GM21528 (cell line): ENCODE data around the gene SHB.

Experiments
- ATAC-seq: cut with Tn5 transposase; IDR thresholded peaks from one replicate; pipeline ENCODE4 v1.9.1; 2021; ENCODE audit warnings: mild to moderate bottlenecking, moderate library complexity; ENCODE audit not compliant: unreplicated experiment, low FRiP score

Gene SHB

GRCh38 chr9:37942621-37943344 lies 126.2 kb downstream of the SHB start:
- ATAC-seq: no peak

- ATAC-seq: no peak
Measured at GRCh38 chr9:37941253-37941652, 127.8 kb downstream of the SHB start.

- no peak for ATAC-seq
Measured at GRCh38 chr9:37939575-37940095, 129.4 kb downstream of the SHB start.

- no peak for ATAC-seq
Measured at GRCh38 chr9:37938121-37938891, 130.7 kb downstream of the SHB start.

- no peak for ATAC-seq
Measured at GRCh38 chr9:37937366-37937765, 131.7 kb downstream of the SHB start.

GRCh38 chr9:37936965-37937364 lies 132.1 kb downstream of the SHB start:
- ATAC-seq: no peak

- ATAC-seq: no peak
Measured at GRCh38 chr9:37936376-37936775, 132.7 kb downstream of the SHB start.

- no peak for ATAC-seq
Measured at GRCh38 chr9:37935096-37935495, 133.9 kb downstream of the SHB start.

GRCh38 chr9:37931592-37931991 lies 137.4 kb downstream of the SHB start:
- ATAC-seq: no peak

GRCh38 chr9:37929441-37929895 lies 139.6 kb downstream of the SHB start:
- no peak for ATAC-seq

- no peak for ATAC-seq
Measured at GRCh38 chr9:37928552-37929430, 140.2 kb downstream of the SHB start.

GRCh38 chr9:37927601-37928551 lies 141.2 kb downstream of the SHB start:
- no peak for ATAC-seq

- ATAC-seq: no peak
Measured at GRCh38 chr9:37927132-37927531, 141.9 kb downstream of the SHB start.

GRCh38 chr9:37926737-37927118 lies 142.3 kb downstream of the SHB start:
- no peak for ATAC-seq

GRCh38 chr9:37925786-37926736 lies 143.0 kb downstream of the SHB start:
- no peak for ATAC-seq

- ATAC-seq: no peak
Measured at GRCh38 chr9:37925006-37925405, 144.0 kb downstream of the SHB start.

- ATAC-seq: no peak
Measured at GRCh38 chr9:37924538-37924937, 144.5 kb downstream of the SHB start.

- ATAC-seq: no peak
Measured at GRCh38 chr9:37923796-37924427, 145.1 kb downstream of the SHB start.
